GM21723 (cell line): ENCODE results near the gene KLHDC1.
"Not testable (repeated sequence)": the region's sequence is repeated elsewhere in the genome, so short reads cannot be mapped to it uniquely, and the experiment has no call there.

Experiments used
- ATAC-seq: cut with Tn5 transposase; IDR thresholded peaks from one replicate; pipeline ENCODE4 v1.9.1; 2021; ENCODE audit warnings: mild to moderate bottlenecking, moderate library complexity; ENCODE audit not compliant: unreplicated experiment

KLHDC1 gene

GRCh38 chr14:49781040-49781439, 88.1 kb downstream of the KLHDC1 start:
- ATAC-seq, result not testable (repeated sequence)

GRCh38 chr14:49783394-49784014, 90.6 kb downstream of the KLHDC1 start:
- ATAC-seq, result no peak

- ATAC-seq, result no peak
Measured at GRCh38 chr14:49786315-49786714, 93.4 kb downstream of the KLHDC1 start.

- no peak for ATAC-seq
Measured at GRCh38 chr14:49792618-49793017, 99.7 kb downstream of the KLHDC1 start.

- ATAC-seq, result no peak
Measured at GRCh38 chr14:49796025-49796424, 103.1 kb downstream of the KLHDC1 start.
